Stimulated activated effector memory CD8-positive, alpha-beta T cell treated with anti-CD3 and anti-CD28 coated beads, Interleukin-12 subunit alpha, Interleukin-12 subunit beta, amount 100 ng/mL, for 72 hours (primary cell): ENCODE data around the gene OR5F1.

Experiments used
- ATAC-seq: fragments of 150-1000 bp; cut with Tn5 transposase; 2 replicates; pipeline ENCODE4 v1.10.0; 2021
- DNase-seq, 2 donors: peaks; one replicate each; pipeline ENCODE4 v3.0.0; 2021 to 2022; ENCODE audit warnings: low spot score in 2 of 2
- H3K27ac Mint-ChIP-seq: one replicate; pipeline ENCODE4 v1.8.0; 2022; ENCODE audit warnings: mild to moderate bottlenecking, mixed read lengths
- H3K36me3 Mint-ChIP-seq: one replicate; pipeline ENCODE4 v1.8.0; 2022; ENCODE audit warnings: mild to moderate bottlenecking, mixed read lengths
- H3K4me1 Mint-ChIP-seq: one replicate; pipeline ENCODE4 v1.8.0; 2022; ENCODE audit warnings: mixed read lengths
- H3K4me3 Mint-ChIP-seq: one replicate; pipeline ENCODE4 v1.8.0; 2022; ENCODE audit warnings: mild to moderate bottlenecking, mixed read lengths
- H3K9me3 Mint-ChIP-seq: one replicate; pipeline ENCODE4 v1.8.0; 2022; ENCODE audit warnings: mixed read lengths

Gene OR5F1

GRCh38 chr11:55994525-55994924 lies at the start of gene OR5F1:
OR5F1 (minus strand) TSS chr11:55994625; CDS start chr11:55994625, 0 bp downstream.
- no peaks in the 10 kb centered on the region for H3K4me1 Mint-ChIP-seq
- ATAC-seq: no peak
- no peak for DNase-seq
- no peak within 1 kb of the TSS for H3K4me3 Mint-ChIP-seq
- no peak within 1 kb of the TSS for H3K27ac Mint-ChIP-seq
- no peaks in the 10 kb centered on the region for H3K36me3 Mint-ChIP-seq
- peaks cover 22% of the 10 kb centered on the region for H3K9me3 Mint-ChIP-seq

GRCh38 chr11:56027354-56027753 lies 32.9 kb upstream of the OR5F1 start, which contains the start of gene OR5AS1:
OR5AS1 (plus strand) TSS chr11:56027654; CDS start chr11:56030419, 2,765 bp downstream.
- DNase-seq: no peak
- no peak within 1 kb of the TSS for H3K4me3 Mint-ChIP-seq
- H3K4me1 Mint-ChIP-seq: no peaks in the 10 kb centered on the region
- H3K9me3 Mint-ChIP-seq: peaks cover 19% of the 10 kb centered on the region
- no peaks in the 10 kb centered on the region for H3K36me3 Mint-ChIP-seq
- no peak for ATAC-seq
- no peak within 1 kb of the TSS for H3K27ac Mint-ChIP-seq

- Mint-ChIP-seq H3K36me3 (no peaks in the 10 kb centered on the region), H3K4me1 (no peaks in the 10 kb centered on the region), H3K4me3 (no peak overlapping the region), H3K27ac (no peak overlapping the region), H3K9me3 (peaks cover 24% of the 10 kb centered on the region)
- DNase-seq: no peak
- no peak for ATAC-seq
Measured at GRCh38 chr11:56013805-56014204, 19.4 kb upstream of the OR5F1 start.

GRCh38 chr11:56010716-56011115 lies 16.3 kb upstream of the OR5F1 start:
- ATAC-seq (no peak), DNase-seq (no peak)
- Mint-ChIP-seq H3K9me3 (peaks cover 18% of the 10 kb centered on the region), H3K4me1 (no peaks in the 10 kb centered on the region), H3K27ac (no peak overlapping the region), H3K4me3 (no peak overlapping the region), H3K36me3 (no peaks in the 10 kb centered on the region)

GRCh38 chr11:55970935-55971334 lies 23.5 kb downstream of the OR5F1 start:
- Mint-ChIP-seq H3K27ac (no peak overlapping the region), H3K4me3 (no peak overlapping the region), H3K4me1 (no peaks in the 10 kb centered on the region), H3K36me3 (no peaks in the 10 kb centered on the region), H3K9me3 (peaks cover 19% of the 10 kb centered on the region)
- ATAC-seq (peak; percentile 37), DNase-seq (no peak)

GRCh38 chr11:55969845-55970244 lies 24.6 kb downstream of the OR5F1 start, which contains the start of gene OR10AG1:
OR10AG1 (minus strand) TSS chr11:55969945; CDS start chr11:55969907, 38 bp downstream.
- no peak for DNase-seq
- no peak within 1 kb of the TSS for H3K4me3 Mint-ChIP-seq
- H3K36me3 Mint-ChIP-seq: no peaks in the 10 kb centered on the region
- ATAC-seq: no peak
- H3K9me3 Mint-ChIP-seq: peaks cover 22% of the 10 kb centered on the region
- H3K27ac Mint-ChIP-seq: no peak within 1 kb of the TSS
- no peaks in the 10 kb centered on the region for H3K4me1 Mint-ChIP-seq

- DNase-seq: no peak
- no peaks in the 10 kb centered on the region for H3K4me1 Mint-ChIP-seq
Measured at GRCh38 chr11:55967914-55968313, 26.5 kb downstream of the OR5F1 start.

GRCh38 chr11:55966391-55966790 lies 28.0 kb downstream of the OR5F1 start:
- DNase-seq: no peak
- ATAC-seq: no peak
- Mint-ChIP-seq H3K4me1 (no peaks in the 10 kb centered on the region), H3K36me3 (no peaks in the 10 kb centered on the region), H3K9me3 (peaks cover 27% of the 10 kb centered on the region), H3K27ac (no peak overlapping the region), H3K4me3 (no peak overlapping the region)

More at GRCh38 chr11:55967914-55968313, 26.5 kb downstream of the OR5F1 start:
- peaks cover 22% of the 10 kb centered on the region for H3K9me3 Mint-ChIP-seq
- no peaks in the 10 kb centered on the region for H3K36me3 Mint-ChIP-seq
- ATAC-seq: no peak
- no peak overlapping the region for H3K4me3 Mint-ChIP-seq
- H3K27ac Mint-ChIP-seq: no peak overlapping the region

GRCh38 chr11:55956521-55956920 lies 37.9 kb downstream of the OR5F1 start:
- Mint-ChIP-seq H3K36me3 (no peaks in the 10 kb centered on the region), H3K27ac (no peak overlapping the region), H3K4me3 (no peak overlapping the region), H3K4me1 (no peaks in the 10 kb centered on the region), H3K9me3 (peaks cover 14% of the 10 kb centered on the region)
- ATAC-seq (no peak), DNase-seq (no peak)

GRCh38 chr11:55949330-55949729 lies 45.1 kb downstream of the OR5F1 start:
- Mint-ChIP-seq H3K9me3 (peaks cover 15% of the 10 kb centered on the region), H3K4me1 (no peaks in the 10 kb centered on the region), H3K36me3 (no peaks in the 10 kb centered on the region), H3K4me3 (no peak overlapping the region), H3K27ac (no peak overlapping the region)
- ATAC-seq (no peak), DNase-seq (no peak)
